Measurements from ENCODE around the gene VPS45.
A peak's percentile ranks its signal among the peaks of the same experiment; 100 is the strongest.
"Not testable (repeated sequence)": the region's sequence is repeated elsewhere in the genome, so short reads cannot be mapped to it uniquely, and the experiment has no call there.

VPS45 gene

GRCh38 chr1:150135400-150135799 lies 67.8 kb downstream of the VPS45 start:
- not testable (repeated sequence) for DNase-seq

- no peak for DNase-seq
Measured at GRCh38 chr1:150138044-150138443, 70.5 kb downstream of the VPS45 start.

GRCh38 chr1:150141452-150141851 lies 73.9 kb downstream of the VPS45 start:
- no peak for DNase-seq

- no peak for DNase-seq
Measured at GRCh38 chr1:150142083-150142482, 74.5 kb downstream of the VPS45 start.

GRCh38 chr1:150144606-150145005 lies 77.0 kb downstream of the VPS45 start:
- no peak for DNase-seq

GRCh38 chr1:150146016-150146415 lies 78.4 kb downstream of the VPS45 start:
- not testable (repeated sequence) for DNase-seq

GRCh38 chr1:150146849-150147542 lies 79.4 kb downstream of the VPS45 start:
- no peak for DNase-seq

- no peak for DNase-seq
Measured at GRCh38 chr1:150148837-150149270, 81.3 kb downstream of the VPS45 start.

GRCh38 chr1:150149271-150150132 lies 81.9 kb downstream of the VPS45 start, which contains the start of gene PLEKHO1:
Gene PLEKHO1 (plus strand): TSS chr1:150149916. CDS start chr1:150150258, 342 bp downstream.
- DNase-seq, result peak; percentile 85

- peak; percentile 15 for DNase-seq
Measured at GRCh38 chr1:150150133-150151021, 82.8 kb downstream of the VPS45 start.

GRCh38 chr1:150151291-150152181 lies 84.0 kb downstream of the VPS45 start:
- DNase-seq, result peak; percentile 62

GRCh38 chr1:150152182-150152536 lies 84.6 kb downstream of the VPS45 start:
- DNase-seq, result no peak

- DNase-seq, result no peak
Measured at GRCh38 chr1:150152772-150153456, 85.3 kb downstream of the VPS45 start.

GRCh38 chr1:150154143-150154542 lies 86.6 kb downstream of the VPS45 start:
- DNase-seq, result no peak

- no peak for DNase-seq
Measured at GRCh38 chr1:150155413-150156071, 88.0 kb downstream of the VPS45 start.

GRCh38 chr1:150156868-150157603 lies 89.5 kb downstream of the VPS45 start:
- no peak for DNase-seq

GRCh38 chr1:150159550-150159949 lies 92.0 kb downstream of the VPS45 start:
- no peak for DNase-seq

- DNase-seq, result no peak
Measured at GRCh38 chr1:150160964-150161621, 93.5 kb downstream of the VPS45 start.

All from T-helper 9 cell (primary cell).